Right lobe of liver (tissue), 6 donors: ENCODE data around the gene FGD4. TPM values are rescaled to one million over a fixed set of nuclear protein-coding genes. Genes with fewer than 3 reads are reported as not detected.

Experiments
- ATAC-seq, 4 donors: fragments of 200-7000 bp; cut with Tn5 transposase; one replicate each; pipeline ENCODE4 v1.9.1; 2020; ENCODE audit warnings: mild to moderate bottlenecking in 4 of 4, moderate library complexity in 4 of 4
- DNase-seq, 3 donors: peaks; one replicate each; pipeline ENCODE4 v3.0.0-alpha.2; 2020
- H3K27ac ChIP-seq, 3 donors: fragments of 200-600 bp; one replicate each; pipeline ENCODE4 v1.8.0; 2022
- H3K27me3 ChIP-seq, 2 donors: fragments of 200-600 bp; one replicate each; pipeline ENCODE4 v1.8.0; 2022
- H3K36me3 ChIP-seq, 4 donors: fragments of 200-600 bp; sonication (generic) in 1 of 4; one replicate each; pipeline versions ENCODE4 v1.5.1 to v1.8.0; 2017 to 2022; ENCODE audit warnings: control low read depth in 1 of 4
- H3K4me1 ChIP-seq, 4 donors: fragments of 200-600 bp; sonication (generic) in 1 of 4; one replicate each; pipeline versions ENCODE4 v1.5.1 to v1.8.0; 2017 to 2022; ENCODE audit warnings: control low read depth in 1 of 4
- H3K4me3 ChIP-seq, 3 donors: fragments of 200-600 bp; one replicate each; pipeline ENCODE4 v1.8.0; 2022
- H3K9me3 ChIP-seq, 4 donors: fragments of 200-600 bp; sonication (generic) in 1 of 4; one replicate each; pipeline versions ENCODE4 v1.5.1 to v1.8.0; 2017 to 2022; ENCODE audit warnings: control low read depth in 1 of 4
- CTCF ChIP-seq, 4 donors: fragments of 200-600 bp in 3 of 4; fragments of 450-650 bp in 1 of 4; IDR thresholded peaks; one replicate each; pipeline versions ENCODE4 v1.5.1 to v1.8.0; 2016 to 2022; ENCODE audit warnings: antibody characterized with exemption in 4 of 4, mild to moderate bottlenecking in 2 of 4
- POLR2A ChIP-seq: fragments of 450-650 bp; IDR thresholded peaks from one replicate; pipeline ENCODE4 v1.6.1; 2017; ENCODE audit warnings: antibody characterized with exemption, mild to moderate bottlenecking
- WGBS: methylation state at CpG from one replicate; pipeline ENCODE4 v1.1.6; 2018; ENCODE audit warnings: low coverage, low lambda C conversion rate; ENCODE audit not compliant: insufficient coverage; ENCODE audit errors: missing lambda C conversion rate; 5-methylcytosine and 5-hydroxymethylcytosine counted together
- intact Hi-C, 2 donors: fragments of 100-400 bp; cut with DNase I; formaldehyde crosslinking; loops; one replicate each; pipeline versions ENCODE4 v1.11.2 to v1.14.1; 2022
- total RNA-seq, 6 experiments: library from RNA; depleted of rRNA in 2 of 6; stranded (reverse); fragments of >200 nt in 2 of 6; fragmentation: NEBNext Ultra II Directional in 3 of 6; extraction: Animal tissue kit (Norgen Biotek cat#: 25700) in 3 of 6; gene quantifications; one replicate each; pipeline versions ENCODE4 v1.1.0 to v1.2.4, GENCODE V29; 2016 to 2023
- donor health status: DM: no; HTN: yes; CAD: no.
- donor health status: DM: no; HTN: no; CAD: no.
- donor health status: DM: no; HTN: no; CAD: no.
- donor health status: DM: no; HTN: yes; CAD: no.
- donor health status: DM: no; HTN: yes; CAD: no.

The FGD4 gene
- total RNA-seq, 6 experiments from 2014 or later = 15.1 to 29.3 (median 20.3) TPM

- no peak for TF ChIP-seq CTCF (IDR thresholded peaks at IDR 0.05)
- TF ChIP-seq POLR2A = no peak
- DNase-seq (no peak), ATAC-seq (no peak)
- intact Hi-C loops = no loop called here
- 72% methylated on average over 1 of the region's 1 CpG for WGBS
- H3K4me3 ChIP-seq = no peak overlapping the region
- H3K27me3 ChIP-seq = no peaks in the 10 kb centered on the region
- peaks cover 0 to 26% (median 0%) of the 10 kb centered on the region in 4 donors for H3K4me1 ChIP-seq
- no peaks in the 10 kb centered on the region for H3K36me3 ChIP-seq
- H3K9me3 ChIP-seq = no peaks in the 10 kb centered on the region
- no peak overlapping the region for H3K27ac ChIP-seq
Observed at GRCh38 chr12:32402946-32403345, 3.6 kb downstream of the FGD4 start.

DNA sequence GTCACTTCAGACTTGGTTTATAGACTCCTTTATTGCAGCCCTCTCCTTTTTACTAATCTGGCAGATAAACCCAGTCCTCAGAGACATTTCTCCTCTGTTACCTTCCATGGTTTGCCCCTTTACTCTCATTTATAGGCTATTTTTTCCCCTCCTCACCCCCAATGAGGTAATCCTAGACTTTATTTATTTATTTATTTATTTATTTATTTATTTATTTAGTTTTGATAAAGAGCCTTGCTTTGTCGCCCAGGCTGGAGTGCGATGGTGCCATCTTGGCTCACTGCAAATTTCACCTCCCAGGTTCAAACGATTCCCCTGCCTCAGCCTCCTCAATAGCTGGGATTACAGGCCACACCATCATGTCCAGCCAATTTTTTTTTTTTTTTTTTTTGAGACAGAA is 8.4 kb downstream of the FGD4 start:
- Histone ChIP-seq H3K4me3 (no peak overlapping the region), H3K4me1 (peaks cover 0 to 9% (median 0%) of the 10 kb centered on the region in 4 donors), H3K27ac (no peak overlapping the region), H3K27me3 (no peaks in the 10 kb centered on the region), H3K9me3 (no peaks in the 10 kb centered on the region), H3K36me3 (no peaks in the 10 kb centered on the region)
- intact Hi-C loops = no loop called here
- no peak for TF ChIP-seq POLR2A
- no peak for TF ChIP-seq CTCF (IDR thresholded peaks at IDR 0.05)
- 90% methylated on average over 3 of the region's 3 CpGs for WGBS
- ATAC-seq (no peak), DNase-seq (no peak)

- WGBS = 61% methylated on average over 3 of the region's 3 CpGs
- intact Hi-C loops = no loop called here
- peak in 1 of 4 donors; percentile 41 for ATAC-seq
- TF ChIP-seq CTCF (IDR thresholded peaks at IDR 0.05) = no peak
- no peak for TF ChIP-seq POLR2A
- Histone ChIP-seq H3K27me3 (no peaks in the 10 kb centered on the region), H3K27ac (no peak overlapping the region), H3K9me3 (no peaks in the 10 kb centered on the region), H3K4me3 (no peak overlapping the region), H3K36me3 (no peaks in the 10 kb centered on the region), H3K4me1 (no peaks in the 10 kb centered on the region)
- no peak for DNase-seq
Observed at GRCh38 chr12:32413412-32413811, 14.1 kb downstream of the FGD4 start.

DNA sequence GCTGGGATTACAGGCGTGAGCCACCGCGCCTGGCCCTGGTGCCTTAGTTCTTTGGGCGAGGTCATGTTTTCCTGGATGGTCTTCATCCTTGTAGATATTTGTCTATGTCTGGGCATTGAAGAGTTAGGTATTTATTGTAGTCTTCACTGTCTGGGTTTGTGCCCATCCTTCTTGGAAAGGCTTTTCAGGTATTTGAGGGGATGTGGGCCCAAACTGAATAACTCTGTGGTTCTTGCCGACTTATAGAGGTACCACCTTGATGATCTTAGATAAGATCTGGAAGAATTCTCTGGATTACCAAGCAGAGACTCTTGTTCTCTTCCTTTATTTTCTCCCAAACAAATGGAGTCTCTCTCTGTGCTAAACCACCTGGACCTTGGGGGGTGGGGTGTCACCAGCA is 18.9 kb downstream of the FGD4 start:
- Histone ChIP-seq H3K36me3 (no peaks in the 10 kb centered on the region), H3K4me3 (no peak overlapping the region), H3K27me3 (no peaks in the 10 kb centered on the region), H3K4me1 (peaks cover 0 to 14% (median 0%) of the 10 kb centered on the region in 4 donors), H3K9me3 (no peaks in the 10 kb centered on the region), H3K27ac (no peak overlapping the region)
- ATAC-seq (no peak), DNase-seq (no peak)
- 100% methylated on average over 5 of the region's 5 CpGs for WGBS
- TF ChIP-seq CTCF (IDR thresholded peaks at IDR 0.05) (no peak), POLR2A (no peak)
- intact Hi-C loops = no loop called here
